Measurements from ENCODE around the gene DYSF. TPM values are rescaled to one million over a fixed set of nuclear protein-coding genes. Genes with fewer than 3 reads are reported as not detected.

The DYSF gene
- total RNA-seq, 1 donor from 2014 or later = 37.7 TPM

DNA sequence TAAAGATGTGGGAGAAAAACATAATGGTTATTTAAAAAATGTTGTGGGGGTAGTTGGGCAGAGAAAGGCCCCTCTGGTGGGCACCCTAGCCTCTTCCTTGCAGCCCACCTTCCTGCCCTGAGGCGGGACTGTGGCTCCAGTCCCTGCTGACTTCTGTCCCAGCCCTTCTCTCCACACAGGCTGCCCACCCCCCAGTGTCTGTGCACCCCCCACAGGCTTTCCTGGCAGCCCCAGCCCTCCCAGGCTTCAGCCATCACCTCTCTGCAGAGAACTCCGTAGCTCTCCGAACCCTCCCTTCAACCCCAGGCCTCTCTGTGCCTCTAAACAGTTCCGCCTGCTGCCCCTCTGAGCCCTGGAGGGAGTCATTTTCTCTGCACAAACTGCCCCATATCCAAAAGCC lies 75.4 kb downstream of the DYSF start:
- Histone ChIP-seq H3K27ac (no peak overlapping the region), H3K9me3 (no peaks in the 10 kb centered on the region), H3K4me1 (no peaks in the 10 kb centered on the region), H3K36me3 (no peaks in the 10 kb centered on the region), H3K4me3 (no peak overlapping the region), H3K27me3 (no peaks in the 10 kb centered on the region)
- TF ChIP-seq, protein P1, sequence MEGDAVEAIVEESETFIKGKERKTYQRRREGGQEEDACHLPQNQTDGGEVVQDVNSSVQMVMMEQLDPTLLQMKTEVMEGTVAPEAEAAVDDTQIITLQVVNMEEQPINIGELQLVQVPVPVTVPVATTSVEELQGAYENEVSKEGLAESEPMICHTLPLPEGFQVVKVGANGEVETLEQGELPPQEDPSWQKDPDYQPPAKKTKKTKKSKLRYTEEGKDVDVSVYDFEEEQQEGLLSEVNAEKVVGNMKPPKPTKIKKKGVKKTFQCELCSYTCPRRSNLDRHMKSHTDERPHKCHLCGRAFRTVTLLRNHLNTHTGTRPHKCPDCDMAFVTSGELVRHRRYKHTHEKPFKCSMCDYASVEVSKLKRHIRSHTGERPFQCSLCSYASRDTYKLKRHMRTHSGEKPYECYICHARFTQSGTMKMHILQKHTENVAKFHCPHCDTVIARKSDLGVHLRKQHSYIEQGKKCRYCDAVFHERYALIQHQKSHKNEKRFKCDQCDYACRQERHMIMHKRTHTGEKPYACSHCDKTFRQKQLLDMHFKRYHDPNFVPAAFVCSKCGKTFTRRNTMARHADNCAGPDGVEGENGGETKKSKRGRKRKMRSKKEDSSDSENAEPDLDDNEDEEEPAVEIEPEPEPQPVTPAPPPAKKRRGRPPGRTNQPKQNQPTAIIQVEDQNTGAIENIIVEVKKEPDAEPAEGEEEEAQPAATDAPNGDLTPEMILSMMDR (IDR thresholded peaks at IDR 0.05) = no peak
- DNase-seq = peak; percentile 53
- ATAC-seq = no peak
- intact Hi-C loops (cut with DNase I) = no loop called here

DNA sequence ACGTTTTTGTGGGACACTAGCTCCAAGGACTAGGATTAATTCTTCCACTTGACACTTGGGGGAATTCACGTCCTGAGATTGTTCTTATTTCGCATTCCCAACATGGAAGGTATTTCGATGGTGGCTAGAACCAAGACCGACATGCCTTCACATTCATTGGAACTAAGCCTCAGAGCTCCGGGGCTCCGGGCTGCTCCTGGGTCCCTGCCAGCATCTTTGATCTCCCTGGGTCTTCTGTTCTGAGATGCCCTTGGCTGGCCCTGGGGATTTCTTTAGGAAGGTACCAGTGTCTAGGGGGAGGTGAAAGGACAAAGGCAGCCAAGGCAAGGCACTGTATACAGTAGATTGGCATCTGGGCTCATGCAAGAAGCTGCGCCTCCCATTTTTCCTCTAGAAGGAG lies 76.8 kb downstream of the DYSF start:
- Histone ChIP-seq H3K27me3 (no peaks in the 10 kb centered on the region), H3K4me3 (no peak overlapping the region), H3K36me3 (no peaks in the 10 kb centered on the region), H3K9me3 (no peaks in the 10 kb centered on the region), H3K4me1 (no peaks in the 10 kb centered on the region), H3K27ac (no peak overlapping the region)
- TF ChIP-seq, protein P1 (IDR thresholded peaks at IDR 0.05) = no peak
- no peak for ATAC-seq
- DNase-seq = peak; percentile 34
- intact Hi-C loops (cut with DNase I) = no loop called here

DNA sequence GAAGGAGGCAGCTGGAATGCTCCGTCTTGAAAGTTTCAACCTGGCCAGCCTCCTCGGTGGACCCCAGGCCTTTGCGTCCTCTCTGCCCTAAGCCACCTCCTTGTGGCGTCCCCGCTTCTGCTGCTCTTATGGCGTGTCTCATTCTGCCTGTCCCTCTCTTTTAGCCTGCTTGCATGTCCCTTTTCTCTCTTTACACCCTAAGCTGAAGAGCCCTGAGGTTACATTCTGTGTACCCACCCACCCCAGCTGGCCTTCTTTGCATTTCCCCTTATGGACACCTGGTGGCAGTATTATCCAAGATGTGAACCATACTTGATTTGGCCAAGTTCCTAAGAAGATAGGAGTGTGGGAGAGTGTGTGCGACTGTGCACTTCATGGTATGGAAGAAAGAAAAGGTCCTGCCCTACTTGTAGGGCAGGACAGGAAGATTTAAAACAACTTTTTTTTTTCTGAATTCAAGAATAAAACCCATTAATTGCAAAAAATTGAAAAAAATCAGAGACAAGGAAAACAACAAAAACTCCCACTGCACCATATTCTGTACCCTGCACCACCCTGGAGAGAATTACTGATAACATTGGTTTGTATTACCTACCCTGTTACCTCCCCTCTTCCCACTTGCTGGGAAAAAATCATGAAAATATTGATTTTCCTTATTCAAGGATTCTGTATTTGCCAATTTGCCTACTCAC lies 77.4 kb downstream of the DYSF start:
- ATAC-seq = peak; percentile 74
- H3K4me3 ChIP-seq = no peak overlapping the region
- no peaks in the 10 kb centered on the region for H3K4me1 ChIP-seq
- no peaks in the 10 kb centered on the region for H3K36me3 ChIP-seq
- intact Hi-C loops (cut with DNase I) = no loop called here
- no peak for DNase-seq
- H3K27ac ChIP-seq = no peak overlapping the region
- H3K9me3 ChIP-seq = no peaks in the 10 kb centered on the region
- TF ChIP-seq, protein P1 (IDR thresholded peaks at IDR 0.05) = peak; percentile 69
- H3K27me3 ChIP-seq = no peaks in the 10 kb centered on the region

DNA sequence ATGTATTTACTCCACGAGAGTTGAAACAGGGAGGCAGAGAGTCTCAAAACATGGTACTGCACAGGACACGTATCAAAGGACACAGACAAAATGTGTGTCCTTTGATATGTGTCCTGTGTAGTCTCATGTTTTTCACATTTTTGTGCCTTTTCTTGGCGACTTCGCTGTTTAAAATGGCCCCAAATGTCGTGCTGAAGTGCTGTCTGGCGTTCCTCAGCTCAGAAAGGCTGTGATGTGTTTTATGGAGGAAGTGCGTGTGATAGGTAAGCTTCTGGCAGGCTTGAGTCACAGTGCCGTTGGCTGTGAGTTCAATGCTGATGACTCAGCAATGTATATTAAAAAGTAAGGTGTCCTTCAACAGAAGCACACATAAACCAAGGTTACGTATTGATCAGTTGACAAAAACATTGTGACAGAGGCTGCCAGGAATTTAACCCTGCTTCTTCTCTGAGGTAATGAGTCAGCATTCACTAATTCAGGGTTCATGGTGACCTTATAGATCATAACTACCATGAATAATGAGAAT lies 78.2 kb downstream of the DYSF start:
- H3K4me1 ChIP-seq = no peaks in the 10 kb centered on the region
- intact Hi-C loops (cut with DNase I) = no loop called here

DNA sequence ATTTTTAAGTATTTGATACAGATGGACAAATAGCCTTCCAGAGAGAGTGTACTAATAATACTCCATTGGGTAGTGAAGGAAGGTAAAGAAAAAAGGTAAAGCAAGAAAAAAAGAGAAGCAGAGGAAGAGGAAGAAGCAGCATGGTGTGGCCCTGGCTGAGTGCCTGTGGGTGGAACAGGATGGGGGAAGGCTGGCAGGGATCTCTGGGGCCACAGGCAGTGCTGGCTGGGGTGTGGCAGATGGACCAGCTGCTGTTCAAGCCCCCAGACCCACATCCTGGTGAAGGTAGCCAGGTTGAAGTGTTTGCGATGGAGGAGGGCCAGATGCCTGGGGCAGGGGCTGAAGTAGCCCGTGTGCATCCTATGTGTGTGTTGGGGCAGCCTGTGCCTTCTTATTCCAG lies 79.0 kb downstream of the DYSF start:
- H3K36me3 ChIP-seq = no peaks in the 10 kb centered on the region
- H3K9me3 ChIP-seq = no peaks in the 10 kb centered on the region
- DNase-seq (peak; percentile 42), ATAC-seq (no peak)
- TF ChIP-seq, protein P1 (IDR thresholded peaks at IDR 0.05) = no peak
- no peak overlapping the region for H3K4me3 ChIP-seq
- no peak overlapping the region for H3K27ac ChIP-seq
- no peaks in the 10 kb centered on the region for H3K4me1 ChIP-seq
- intact Hi-C loops (cut with DNase I) = no loop called here
- no peaks in the 10 kb centered on the region for H3K27me3 ChIP-seq

More for the DNA sequence above, 78.2 kb downstream of the DYSF start:
- no peak overlapping the region for H3K4me3 ChIP-seq
- DNase-seq (no peak), ATAC-seq (no peak)
- H3K36me3 ChIP-seq = no peaks in the 10 kb centered on the region
- TF ChIP-seq, protein P1 (IDR thresholded peaks at IDR 0.05) = no peak
- H3K27ac ChIP-seq = no peak overlapping the region
- no peaks in the 10 kb centered on the region for H3K27me3 ChIP-seq
- no peaks in the 10 kb centered on the region for H3K9me3 ChIP-seq
